DMS79 treated with DMSO at 0.1 percent for 48 hours (cell line): ENCODE data around the gene TMTC3.
"Not testable (repeated sequence)": the region's sequence is repeated elsewhere in the genome, so short reads cannot be mapped to it uniquely, and the experiment has no call there.

Experiments used
- DNase-seq: peaks from one replicate; lab custom pipeline; 2025; lab: John Stamatoyannopoulos, UW

The TMTC3 gene

GRCh38 chr12:88166179-88166578, 24.1 kb downstream of the TMTC3 start:
- DNase-seq: no peak

- no peak for DNase-seq
Measured at GRCh38 chr12:88167384-88167783, 25.3 kb downstream of the TMTC3 start.

- no peak for DNase-seq
Measured at GRCh38 chr12:88172844-88173407, 30.8 kb downstream of the TMTC3 start.

GRCh38 chr12:88175544-88175943, 33.4 kb downstream of the TMTC3 start:
- no peak for DNase-seq

- no peak for DNase-seq
Measured at GRCh38 chr12:88179436-88180014, 37.4 kb downstream of the TMTC3 start.

- no peak for DNase-seq
Measured at GRCh38 chr12:88181881-88182280, 39.8 kb downstream of the TMTC3 start.

GRCh38 chr12:88182416-88182815, 40.3 kb downstream of the TMTC3 start:
- DNase-seq: no peak

GRCh38 chr12:88184196-88184595, 42.1 kb downstream of the TMTC3 start:
- DNase-seq: no peak

- DNase-seq: no peak
Measured at GRCh38 chr12:88185279-88185678, 43.2 kb downstream of the TMTC3 start.

GRCh38 chr12:88185988-88186387, 43.9 kb downstream of the TMTC3 start:
- DNase-seq: no peak

- DNase-seq: no peak
Measured at GRCh38 chr12:88187571-88187970, 45.5 kb downstream of the TMTC3 start.

- DNase-seq: no peak
Measured at GRCh38 chr12:88188180-88188579, 46.1 kb downstream of the TMTC3 start.

- DNase-seq: no peak
Measured at GRCh38 chr12:88192426-88192825, 50.3 kb downstream of the TMTC3 start.

GRCh38 chr12:88194868-88195267, 52.8 kb downstream of the TMTC3 start:
- no peak for DNase-seq

- no peak for DNase-seq
Measured at GRCh38 chr12:88200029-88200428, 57.9 kb downstream of the TMTC3 start.

GRCh38 chr12:88202500-88202899, 60.4 kb downstream of the TMTC3 start:
- DNase-seq: no peak

GRCh38 chr12:88206601-88207000, 64.5 kb downstream of the TMTC3 start:
- no peak for DNase-seq

- DNase-seq: no peak
Measured at GRCh38 chr12:88207921-88208620, 66.0 kb downstream of the TMTC3 start.

GRCh38 chr12:88208661-88209060, 66.6 kb downstream of the TMTC3 start:
- no peak for DNase-seq

GRCh38 chr12:88210311-88210710, 68.2 kb downstream of the TMTC3 start:
- DNase-seq: not testable (repeated sequence)

- DNase-seq: no peak
Measured at GRCh38 chr12:88218293-88218692, 76.2 kb downstream of the TMTC3 start.

- DNase-seq: no peak
Measured at GRCh38 chr12:88219861-88220260, 77.8 kb downstream of the TMTC3 start.

- DNase-seq: no peak
Measured at GRCh38 chr12:88223519-88223918, 81.4 kb downstream of the TMTC3 start.

- DNase-seq: no peak
Measured at GRCh38 chr12:88225776-88226175, 83.7 kb downstream of the TMTC3 start.
